T-helper 2 cell treated with Interferon-gamma antibody and Interleukin-4, amounts not matched to agents 5 μg/mL and 100 μg/mL, for 36 hours (primary cell): ENCODE results near the gene HOXA5.

Experiments used
- DNase-seq: peaks from one replicate; pipeline ENCODE4 v3.0.0; 2021; ENCODE audit warnings: low spot score
- H3K27ac Mint-ChIP-seq: one replicate; pipeline ENCODE4 v1.8.0; 2021; ENCODE audit warnings: mild to moderate bottlenecking, mixed read lengths
- H3K27me3 Mint-ChIP-seq: one replicate; pipeline ENCODE4 v1.8.0; 2021; ENCODE audit warnings: low read depth, mixed read lengths
- H3K36me3 Mint-ChIP-seq: one replicate; pipeline ENCODE4 v1.8.0; 2021; ENCODE audit warnings: low read depth, mixed read lengths
- H3K4me1 Mint-ChIP-seq: one replicate; pipeline ENCODE4 v1.8.0; 2021; ENCODE audit warnings: low read depth, mixed read lengths
- H3K4me3 Mint-ChIP-seq: one replicate; pipeline ENCODE4 v1.8.0; 2022; ENCODE audit warnings: mild to moderate bottlenecking, moderate library complexity, mixed read lengths
- H3K9me3 Mint-ChIP-seq: one replicate; pipeline ENCODE4 v1.8.0; 2021; ENCODE audit warnings: mixed read lengths

Gene HOXA5

GRCh38 chr7:27113991-27114769 is 29.3 kb downstream of the HOXA5 start:
- Mint-ChIP-seq H3K9me3 (no peaks in the 10 kb centered on the region), H3K4me1 (no peaks in the 10 kb centered on the region), H3K4me3 (no peak overlapping the region), H3K27me3 (no peaks in the 10 kb centered on the region), H3K36me3 (no peaks in the 10 kb centered on the region), H3K27ac (no peak overlapping the region)
- no peak for DNase-seq

- no peak for DNase-seq
- Mint-ChIP-seq H3K36me3 (no peaks in the 10 kb centered on the region), H3K4me1 (no peaks in the 10 kb centered on the region), H3K27me3 (no peaks in the 10 kb centered on the region), H3K27ac (no peak overlapping the region), H3K9me3 (no peaks in the 10 kb centered on the region), H3K4me3 (no peak overlapping the region)
Measured at GRCh38 chr7:27112955-27113949, 30.2 kb downstream of the HOXA5 start.

DNA sequence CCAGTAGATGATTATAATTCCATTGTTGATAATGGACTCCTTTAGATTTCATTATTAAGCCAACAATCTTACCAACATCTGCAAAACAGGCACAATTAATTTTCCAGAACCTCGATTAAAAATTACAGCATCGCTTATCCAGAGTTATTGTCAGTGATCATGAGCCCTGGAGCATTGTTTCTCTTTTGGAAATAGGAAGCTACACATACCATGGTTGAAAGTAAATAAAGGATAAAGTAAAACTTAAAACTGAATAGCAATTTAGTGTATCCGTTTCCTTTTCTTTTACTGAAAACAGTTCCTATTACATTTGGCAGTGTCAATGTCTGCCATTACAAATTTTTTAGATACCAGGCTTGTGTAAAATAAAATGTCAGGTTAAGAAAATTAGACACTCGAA is 31.1 kb downstream of the HOXA5 start:
- Mint-ChIP-seq H3K27ac (no peak overlapping the region), H3K27me3 (no peaks in the 10 kb centered on the region), H3K9me3 (no peaks in the 10 kb centered on the region), H3K36me3 (no peaks in the 10 kb centered on the region), H3K4me3 (no peak overlapping the region), H3K4me1 (no peaks in the 10 kb centered on the region)
- no peak for DNase-seq

- Mint-ChIP-seq H3K4me1 (no peaks in the 10 kb centered on the region), H3K27ac (no peak overlapping the region), H3K27me3 (no peaks in the 10 kb centered on the region), H3K36me3 (no peaks in the 10 kb centered on the region), H3K9me3 (no peaks in the 10 kb centered on the region), H3K4me3 (no peak overlapping the region)
- no peak for DNase-seq
Measured at GRCh38 chr7:27111751-27112277, 31.7 kb downstream of the HOXA5 start.

GRCh38 chr7:27111042-27111750 is 32.3 kb downstream of the HOXA5 start:
- H3K27ac Mint-ChIP-seq, result no peak overlapping the region
- no peaks in the 10 kb centered on the region for H3K36me3 Mint-ChIP-seq
- no peaks in the 10 kb centered on the region for H3K4me1 Mint-ChIP-seq
- no peaks in the 10 kb centered on the region for H3K27me3 Mint-ChIP-seq
- H3K9me3 Mint-ChIP-seq, result no peaks in the 10 kb centered on the region
- H3K4me3 Mint-ChIP-seq, result no peak overlapping the region
- no peak for DNase-seq

DNA sequence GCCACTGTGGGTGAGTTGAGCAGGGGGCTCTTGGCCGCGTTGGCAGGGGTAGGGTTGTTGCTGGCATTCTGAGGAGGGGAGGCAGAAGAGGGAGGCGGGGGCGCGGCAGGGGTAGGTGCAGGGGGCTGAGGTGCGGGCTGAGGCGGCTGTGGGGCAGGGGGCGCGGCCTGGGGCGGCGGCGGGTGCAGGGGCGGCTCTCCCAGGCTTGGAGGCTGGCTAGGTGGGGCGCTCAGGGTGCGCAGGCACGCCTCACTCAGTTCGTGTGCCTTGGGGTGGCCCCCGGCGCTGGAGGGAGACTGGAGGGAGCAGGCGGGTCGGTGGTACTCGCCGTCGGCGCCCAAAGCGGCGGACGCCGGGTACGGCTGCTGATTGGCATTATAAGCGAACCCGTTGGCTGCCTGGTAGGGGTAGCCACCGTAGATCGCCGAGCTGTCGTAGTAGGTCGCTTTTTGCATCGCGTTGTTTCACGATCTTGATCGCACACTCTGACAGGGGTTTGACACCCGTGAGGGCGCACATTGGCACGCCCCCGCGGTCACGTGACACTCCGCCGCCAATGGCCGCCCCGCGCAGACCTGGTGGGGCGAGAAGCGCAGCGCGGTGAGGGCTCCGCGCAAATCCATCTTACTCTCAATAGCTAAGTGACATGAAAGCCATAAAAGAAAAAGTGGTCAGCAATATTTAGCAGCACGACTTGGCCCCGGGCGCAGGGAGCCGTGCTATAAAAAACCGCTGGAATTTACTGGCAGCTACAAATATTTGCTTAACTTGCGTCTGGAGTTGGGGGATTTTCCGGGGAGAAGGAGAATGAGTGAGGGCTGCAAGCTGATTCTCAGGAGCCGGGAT is 33.1 kb downstream of the HOXA5 start:
- Mint-ChIP-seq H3K9me3 (no peaks in the 10 kb centered on the region), H3K36me3 (no peaks in the 10 kb centered on the region), H3K27me3 (peaks cover 7% of the 10 kb centered on the region), H3K4me3 (no peak overlapping the region), H3K27ac (no peak overlapping the region), H3K4me1 (no peaks in the 10 kb centered on the region)
- DNase-seq, result no peak

DNA sequence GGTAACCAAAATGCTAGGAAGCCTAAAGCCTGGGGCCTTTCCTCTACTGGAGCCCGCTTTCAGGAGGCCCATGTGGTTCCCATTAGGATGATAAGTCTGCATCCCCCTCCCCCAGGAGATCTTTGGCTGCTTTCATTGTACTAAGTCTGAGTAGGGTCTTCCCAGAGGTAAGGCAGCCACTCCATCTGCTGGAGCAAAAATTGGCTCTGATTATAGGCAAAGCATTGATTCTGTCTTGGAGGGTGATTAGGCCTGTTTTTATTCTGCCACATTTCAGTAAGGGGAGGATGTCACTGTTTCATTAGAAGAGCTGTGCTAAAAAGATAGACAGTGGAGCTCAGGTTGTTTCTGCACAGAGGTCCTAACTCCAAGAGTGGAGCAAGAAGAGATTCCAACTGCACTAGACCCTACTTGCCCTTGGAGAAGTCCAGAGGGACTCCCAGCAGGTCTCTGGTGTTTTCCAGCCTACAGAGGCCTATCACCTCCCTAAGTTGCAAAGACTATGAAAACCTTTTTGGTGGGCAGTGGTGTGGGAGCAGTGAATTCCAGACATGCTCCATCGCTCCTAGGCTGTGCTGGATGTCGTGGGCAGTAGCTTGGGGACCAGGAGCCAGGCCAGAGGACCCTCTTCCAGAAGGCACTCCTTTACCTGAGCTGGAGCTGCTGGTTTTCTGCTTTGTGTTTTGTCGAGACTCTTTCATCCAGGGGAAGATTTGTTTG is 33.9 kb downstream of the HOXA5 start:
- Mint-ChIP-seq H3K9me3 (no peaks in the 10 kb centered on the region), H3K4me1 (no peaks in the 10 kb centered on the region), H3K27ac (no peak overlapping the region)

GRCh38 chr7:27108390-27109127 is 34.9 kb downstream of the HOXA5 start:
- no peaks in the 10 kb centered on the region for H3K36me3 Mint-ChIP-seq
- H3K27ac Mint-ChIP-seq, result no peak overlapping the region
- no peaks in the 10 kb centered on the region for H3K9me3 Mint-ChIP-seq
- H3K4me3 Mint-ChIP-seq, result no peak overlapping the region
- peaks cover 26% of the 10 kb centered on the region for H3K27me3 Mint-ChIP-seq
- no peak for DNase-seq
- no peaks in the 10 kb centered on the region for H3K4me1 Mint-ChIP-seq

More for the DNA sequence above, 33.9 kb downstream of the HOXA5 start:
- Mint-ChIP-seq H3K36me3 (no peaks in the 10 kb centered on the region), H3K27me3 (peaks cover 15% of the 10 kb centered on the region), H3K4me3 (no peak overlapping the region)
- DNase-seq, result no peak

DNA sequence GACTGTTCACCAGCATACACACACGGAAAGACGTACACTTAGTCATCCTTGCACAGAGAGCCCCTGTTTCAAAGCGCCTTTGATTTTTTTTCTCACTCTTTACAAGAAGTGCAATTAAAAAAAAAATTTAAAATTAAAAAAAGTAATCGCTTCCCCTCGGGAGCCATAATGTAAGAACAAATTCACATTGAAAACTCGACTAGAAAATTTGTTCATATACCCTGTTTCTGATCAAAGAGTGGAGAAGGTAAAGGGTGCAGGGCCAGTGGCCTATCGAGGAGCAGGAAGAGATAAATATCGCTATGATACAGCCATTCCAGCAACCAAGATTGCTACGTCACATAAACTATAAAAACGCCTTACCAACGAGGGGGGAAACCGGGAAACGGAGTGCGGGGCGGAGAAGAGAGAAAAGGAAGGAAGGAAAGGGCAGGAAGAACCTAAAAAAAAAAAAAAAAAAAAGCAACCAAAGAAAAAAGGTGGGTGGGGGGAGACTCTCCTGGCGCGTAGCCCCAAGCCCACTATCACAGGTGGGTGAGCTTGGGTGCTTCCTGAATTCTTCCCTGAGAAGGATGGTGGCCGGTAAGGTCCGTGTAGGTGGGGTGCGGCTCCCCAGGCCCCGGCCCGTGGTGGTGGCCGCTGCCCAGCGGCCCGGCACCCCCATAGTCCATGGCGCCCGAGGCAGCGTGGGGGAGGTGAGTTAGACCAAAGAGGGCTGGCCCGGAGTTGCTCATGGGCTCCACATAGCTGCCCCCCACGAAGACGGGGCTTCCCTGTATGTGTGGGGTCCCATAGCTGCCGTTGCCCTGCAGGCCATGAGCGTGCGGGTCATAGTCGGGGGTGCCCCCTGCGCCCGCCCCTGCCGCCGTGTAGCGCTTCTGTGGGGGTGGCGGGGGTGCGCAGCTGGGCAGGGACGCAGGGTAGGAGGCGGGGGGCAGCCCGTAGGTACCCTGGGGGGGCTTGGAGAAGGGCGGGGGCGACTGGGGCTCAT is 35.8 kb downstream of the HOXA5 start:
- Mint-ChIP-seq H3K4me3 (no peak overlapping the region), H3K9me3 (no peaks in the 10 kb centered on the region), H3K4me1 (peaks cover 2% of the 10 kb centered on the region), H3K27me3 (peaks cover 34% of the 10 kb centered on the region), H3K36me3 (no peaks in the 10 kb centered on the region), H3K27ac (no peak overlapping the region)
- DNase-seq, result no peak

GRCh38 chr7:27106901-27107240 is 36.6 kb downstream of the HOXA5 start:
- DNase-seq, result no peak
- Mint-ChIP-seq H3K4me3 (no peak overlapping the region), H3K27me3 (peaks cover 41% of the 10 kb centered on the region), H3K9me3 (no peaks in the 10 kb centered on the region), H3K36me3 (no peaks in the 10 kb centered on the region), H3K4me1 (peaks cover 4% of the 10 kb centered on the region), H3K27ac (no peak overlapping the region)

DNA sequence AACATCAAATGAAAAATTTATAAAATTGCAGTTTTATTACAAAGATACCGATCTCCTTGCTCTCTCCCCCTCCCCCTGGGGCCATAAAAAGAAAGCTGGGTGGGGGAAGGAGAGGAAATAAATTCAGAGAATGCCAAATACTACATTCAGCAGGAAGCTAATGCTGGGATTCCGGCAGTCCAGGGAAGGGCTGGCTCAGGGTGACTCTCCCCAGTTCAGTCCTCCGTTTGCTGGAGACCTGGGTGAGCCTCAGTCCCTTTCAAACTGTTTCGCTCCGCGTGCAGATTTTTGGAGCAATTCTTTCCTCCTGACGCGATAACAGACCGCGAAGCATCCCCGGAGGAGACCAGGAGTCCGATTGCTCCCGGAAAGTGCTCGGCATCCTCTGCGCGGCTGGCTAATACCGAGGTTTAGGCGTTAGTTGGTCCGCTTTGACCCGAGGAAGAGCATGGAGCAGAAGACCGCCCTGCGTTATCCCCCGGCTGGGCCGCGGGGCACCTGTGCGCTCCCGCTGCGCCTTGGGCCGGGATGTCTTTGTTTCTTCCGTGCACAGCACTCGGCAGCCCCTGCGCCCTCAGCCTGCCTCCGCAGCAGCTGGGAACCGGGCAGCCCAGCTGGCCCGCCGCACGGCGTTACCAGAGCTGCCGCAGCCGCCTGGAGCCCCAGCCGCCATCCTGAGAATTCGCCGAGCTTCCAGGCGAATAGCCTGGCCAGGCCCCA is 37.1 kb downstream of the HOXA5 start:
- Mint-ChIP-seq H3K36me3 (no peaks in the 10 kb centered on the region), H3K4me3 (no peak overlapping the region), H3K27me3 (peaks cover 46% of the 10 kb centered on the region), H3K9me3 (no peaks in the 10 kb centered on the region), H3K27ac (no peak overlapping the region), H3K4me1 (peaks cover 4% of the 10 kb centered on the region)
- DNase-seq, result no peak
